Lower leg skin (tissue), 3 donors: Measurements from ENCODE around the gene CSF3R.

ENCODE experiments used
- CTCF ChIP-seq, 3 donors: fragments of 450-650 bp; IDR thresholded peaks; one replicate each; pipeline ENCODE4 v1.5.1; 2016; ENCODE audit warnings: antibody characterized with exemption in 3 of 3, mild to moderate bottlenecking in 3 of 3, moderate library complexity in 2 of 3
- POLR2A ChIP-seq, 2 donors: fragments of 450-650 bp; IDR thresholded peaks; one replicate each; pipeline ENCODE4 v1.6.1; 2016 to 2017; ENCODE audit warnings: antibody characterized with exemption in 2 of 2, mild to moderate bottlenecking in 1 of 2, moderate library complexity in 1 of 2

GRCh38 chr1:36497207-36497606, 14.5 kb upstream of the CSF3R start:
- TF ChIP-seq CTCF (IDR thresholded peaks at IDR 0.05), result no peak
- no peak for TF ChIP-seq POLR2A (IDR thresholded peaks at IDR 0.05)
